C4-2B (cell line): ENCODE data around the gene IVL.

Source experiments
- ZFX ChIP-seq: fragments of 450-650 bp; IDR thresholded peaks from 2 replicates; pipeline ENCODE4 v1.6.1; 2017
- TF ChIP-seq, protein P1 (sequence below): fragments of 450-650 bp; conservative IDR thresholded peaks from 2 replicates; pipeline ENCODE4 v1.5.1; 2017; ENCODE audit warnings: mild to moderate bottlenecking

DNA sequence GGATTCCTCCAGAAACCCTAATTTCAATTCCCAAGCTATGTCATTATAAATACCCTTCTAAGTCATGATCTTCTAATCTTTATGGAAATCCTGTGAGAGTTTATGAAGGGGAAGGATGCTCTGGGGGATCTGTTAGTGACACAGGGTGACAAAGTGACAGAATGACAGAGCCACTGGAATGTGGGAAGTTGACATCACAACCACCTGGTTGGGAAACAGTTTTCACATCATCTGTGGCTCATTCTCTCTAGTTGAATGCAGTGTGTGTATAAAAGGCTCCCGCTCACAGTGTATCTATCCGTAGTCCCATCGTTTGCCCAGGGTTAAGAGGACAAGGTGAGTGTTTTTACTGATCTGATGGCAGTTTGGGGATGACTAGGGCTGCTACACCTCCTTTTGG lies 48.6 kb upstream of the IVL start, which contains the start of gene LCE7A:
- TF ChIP-seq, protein P1, sequence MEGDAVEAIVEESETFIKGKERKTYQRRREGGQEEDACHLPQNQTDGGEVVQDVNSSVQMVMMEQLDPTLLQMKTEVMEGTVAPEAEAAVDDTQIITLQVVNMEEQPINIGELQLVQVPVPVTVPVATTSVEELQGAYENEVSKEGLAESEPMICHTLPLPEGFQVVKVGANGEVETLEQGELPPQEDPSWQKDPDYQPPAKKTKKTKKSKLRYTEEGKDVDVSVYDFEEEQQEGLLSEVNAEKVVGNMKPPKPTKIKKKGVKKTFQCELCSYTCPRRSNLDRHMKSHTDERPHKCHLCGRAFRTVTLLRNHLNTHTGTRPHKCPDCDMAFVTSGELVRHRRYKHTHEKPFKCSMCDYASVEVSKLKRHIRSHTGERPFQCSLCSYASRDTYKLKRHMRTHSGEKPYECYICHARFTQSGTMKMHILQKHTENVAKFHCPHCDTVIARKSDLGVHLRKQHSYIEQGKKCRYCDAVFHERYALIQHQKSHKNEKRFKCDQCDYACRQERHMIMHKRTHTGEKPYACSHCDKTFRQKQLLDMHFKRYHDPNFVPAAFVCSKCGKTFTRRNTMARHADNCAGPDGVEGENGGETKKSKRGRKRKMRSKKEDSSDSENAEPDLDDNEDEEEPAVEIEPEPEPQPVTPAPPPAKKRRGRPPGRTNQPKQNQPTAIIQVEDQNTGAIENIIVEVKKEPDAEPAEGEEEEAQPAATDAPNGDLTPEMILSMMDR = no peak
- TF ChIP-seq ZFX = no peak
